ENCODE results near the gene MRPS34. TPM values are rescaled to one million over a fixed set of nuclear protein-coding genes. Genes with fewer than 3 reads are reported as not detected.

Gene MRPS34
- total RNA-seq (ENCODE audit: low replicate concordance) = 50.9 and 59.8 TPM in 2 replicates

DNA sequence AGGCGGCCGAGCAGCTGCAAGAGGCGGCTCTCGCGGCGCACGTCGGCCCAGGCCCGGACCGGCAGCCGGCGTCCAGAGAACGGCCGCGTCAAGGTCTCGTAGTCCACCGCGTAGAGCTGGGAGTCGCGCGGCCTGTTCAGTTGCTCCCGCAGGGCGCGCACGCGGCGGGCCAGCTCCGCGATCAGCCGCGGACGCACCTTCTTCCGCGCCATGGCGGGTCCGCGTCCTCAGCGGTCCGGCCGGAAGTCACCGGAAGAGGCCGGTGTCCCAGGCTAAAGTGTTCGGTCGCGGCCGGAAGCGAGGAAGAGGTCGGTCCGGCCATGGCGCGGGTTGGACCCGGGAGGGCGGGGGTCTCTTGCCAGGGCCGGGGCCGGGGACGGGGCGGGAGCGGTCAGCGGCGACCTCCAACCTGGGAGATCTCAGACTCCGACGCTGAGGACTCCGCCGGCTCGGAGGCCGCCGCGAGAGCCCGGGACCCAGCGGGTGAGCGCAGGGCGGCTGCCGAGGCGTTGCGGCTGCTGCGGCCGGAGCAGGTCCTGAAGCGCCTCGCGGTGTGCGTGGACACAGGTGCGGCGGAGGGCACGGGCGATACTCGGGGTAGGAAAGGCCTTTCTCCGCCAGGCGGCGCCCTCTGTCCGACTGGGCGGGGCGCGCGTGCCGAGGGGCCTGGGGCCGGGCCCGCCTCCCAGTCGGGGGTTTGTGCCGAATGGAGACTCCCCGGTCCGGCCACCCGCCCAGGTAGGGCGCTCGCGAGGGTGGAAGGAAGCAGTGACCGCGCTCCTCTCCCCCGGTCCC lies at the start of gene MRPS34:
MRPS34 (minus strand) TSS at position 227 of the 795 bp plus-strand sequence; CDS start at position 212, 15 bp downstream.
- TF ChIP-seq, protein P1, sequence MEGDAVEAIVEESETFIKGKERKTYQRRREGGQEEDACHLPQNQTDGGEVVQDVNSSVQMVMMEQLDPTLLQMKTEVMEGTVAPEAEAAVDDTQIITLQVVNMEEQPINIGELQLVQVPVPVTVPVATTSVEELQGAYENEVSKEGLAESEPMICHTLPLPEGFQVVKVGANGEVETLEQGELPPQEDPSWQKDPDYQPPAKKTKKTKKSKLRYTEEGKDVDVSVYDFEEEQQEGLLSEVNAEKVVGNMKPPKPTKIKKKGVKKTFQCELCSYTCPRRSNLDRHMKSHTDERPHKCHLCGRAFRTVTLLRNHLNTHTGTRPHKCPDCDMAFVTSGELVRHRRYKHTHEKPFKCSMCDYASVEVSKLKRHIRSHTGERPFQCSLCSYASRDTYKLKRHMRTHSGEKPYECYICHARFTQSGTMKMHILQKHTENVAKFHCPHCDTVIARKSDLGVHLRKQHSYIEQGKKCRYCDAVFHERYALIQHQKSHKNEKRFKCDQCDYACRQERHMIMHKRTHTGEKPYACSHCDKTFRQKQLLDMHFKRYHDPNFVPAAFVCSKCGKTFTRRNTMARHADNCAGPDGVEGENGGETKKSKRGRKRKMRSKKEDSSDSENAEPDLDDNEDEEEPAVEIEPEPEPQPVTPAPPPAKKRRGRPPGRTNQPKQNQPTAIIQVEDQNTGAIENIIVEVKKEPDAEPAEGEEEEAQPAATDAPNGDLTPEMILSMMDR (IDR thresholded peaks at IDR 0.05; ENCODE audit: insufficient read depth, low read length) = peak; percentile 66
- H3K4me3 ChIP-seq (ENCODE audit: low read depth, low read length) = peak within 1 kb of the TSS; percentile 84
- DNase-seq (ENCODE audit: low read depth) = peak; percentile 83

DNA sequence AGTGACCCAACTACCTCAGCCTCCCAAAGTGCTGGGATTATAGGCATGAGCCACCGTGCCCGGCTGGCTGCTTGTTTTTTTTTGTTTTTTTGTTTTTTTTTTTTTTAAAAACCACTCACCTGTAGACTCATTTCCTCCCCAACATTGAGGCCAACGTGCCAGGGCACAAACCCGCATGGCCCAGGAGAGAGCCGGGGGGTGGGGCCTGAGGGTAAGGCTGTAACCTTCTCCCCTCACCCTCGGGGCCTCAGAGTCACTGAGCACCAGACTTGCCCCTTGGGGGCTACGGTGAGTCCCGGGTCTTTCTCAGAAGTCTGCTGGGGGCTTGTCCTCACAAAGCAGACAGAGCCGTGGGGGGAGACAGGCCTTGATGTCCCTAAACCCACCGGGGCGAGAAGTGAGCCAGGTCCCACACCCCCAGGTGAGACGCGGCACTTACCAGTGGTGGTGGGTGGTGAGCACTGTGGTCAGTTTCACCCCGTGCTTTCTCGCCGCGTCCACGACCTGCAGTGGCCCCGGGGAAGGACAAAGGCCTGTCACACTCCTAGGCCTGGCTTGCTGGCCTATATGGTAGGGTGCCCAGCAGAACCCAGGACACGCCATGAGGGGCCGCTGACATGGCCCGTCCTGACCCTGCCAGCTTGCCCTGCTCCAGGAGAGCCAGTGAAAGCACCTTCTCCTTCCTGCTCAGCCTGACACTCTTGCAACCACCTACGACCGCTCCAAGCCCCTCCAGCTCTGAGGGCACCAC lies 49.1 kb upstream of the MRPS34 start:
- TF ChIP-seq, protein P1 (IDR thresholded peaks at IDR 0.05; ENCODE audit: insufficient read depth, low read length) = no peak
- DNase-seq (ENCODE audit: low read depth) = no peak

DNA sequence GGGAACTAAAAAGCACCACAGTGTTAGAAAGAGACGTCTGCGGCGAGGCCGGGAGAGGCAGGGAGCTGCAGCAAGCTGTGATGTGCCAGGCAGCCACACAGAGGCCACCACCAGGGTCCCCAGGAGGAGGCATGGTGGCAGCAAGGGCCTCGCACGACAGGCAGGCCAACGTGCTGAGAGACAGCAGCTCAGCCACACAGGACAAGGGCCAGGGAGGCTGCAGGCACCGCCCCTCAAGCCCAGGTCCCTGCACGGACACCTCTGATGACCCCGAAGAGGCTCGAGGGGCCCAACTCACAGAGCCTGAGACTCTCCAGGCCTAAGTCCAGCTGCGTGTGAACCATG lies 48.0 kb upstream of the MRPS34 start:
- H3K4me3 ChIP-seq (ENCODE audit: low read depth, low read length) = no peak overlapping the region
- DNase-seq (ENCODE audit: low read depth) = no peak
- TF ChIP-seq, protein P1 (IDR thresholded peaks at IDR 0.05; ENCODE audit: insufficient read depth, low read length) = no peak

More for the DNA sequence above, 49.1 kb upstream of the MRPS34 start:
- no peak overlapping the region for H3K4me3 ChIP-seq (ENCODE audit: low read depth, low read length)

DNA sequence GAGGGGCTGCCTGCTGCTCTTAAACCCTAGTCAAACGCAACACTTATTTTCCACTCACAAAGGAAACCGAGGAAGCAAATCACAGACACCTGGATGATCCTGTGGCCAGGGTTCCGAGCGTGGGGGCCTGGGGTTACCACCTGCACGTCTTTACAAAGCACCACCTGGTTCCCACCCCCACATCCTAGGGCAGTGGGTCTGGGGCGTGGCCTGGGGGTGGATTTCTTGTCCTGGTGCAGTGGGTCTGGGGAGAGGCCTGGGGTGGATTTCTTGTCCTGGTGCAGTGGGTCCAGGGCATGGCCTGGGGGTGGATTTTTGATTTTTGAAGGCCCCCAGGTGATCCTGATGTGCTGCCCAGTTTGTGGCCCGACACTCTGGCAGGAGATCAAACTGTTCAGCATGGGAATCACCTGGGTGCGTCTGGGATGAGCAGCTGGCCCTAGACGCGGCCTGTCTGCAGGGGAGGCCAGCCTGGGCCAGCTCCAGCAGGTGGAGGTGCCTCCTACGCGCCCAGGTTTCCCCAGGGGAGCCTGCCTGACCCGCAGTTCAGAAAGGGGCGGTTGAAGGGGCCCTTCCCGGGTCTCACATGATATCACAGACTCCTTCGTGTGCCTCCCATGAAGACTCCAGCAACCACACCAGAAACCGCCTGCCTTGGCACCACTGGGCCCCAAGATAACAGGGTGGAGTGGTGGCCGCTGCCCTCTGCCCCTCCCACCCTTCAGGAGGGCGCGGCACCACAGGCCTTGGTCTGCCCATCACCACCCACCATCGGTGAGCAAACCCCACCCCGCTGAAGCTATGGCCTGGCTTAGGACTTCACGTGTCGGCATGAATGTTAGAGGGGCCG lies 47.4 kb upstream of the MRPS34 start:
- no peak overlapping the region for H3K4me3 ChIP-seq (ENCODE audit: low read depth, low read length)
- DNase-seq (ENCODE audit: low read depth) = no peak
- TF ChIP-seq, protein P1 (IDR thresholded peaks at IDR 0.05; ENCODE audit: insufficient read depth, low read length) = no peak

DNA sequence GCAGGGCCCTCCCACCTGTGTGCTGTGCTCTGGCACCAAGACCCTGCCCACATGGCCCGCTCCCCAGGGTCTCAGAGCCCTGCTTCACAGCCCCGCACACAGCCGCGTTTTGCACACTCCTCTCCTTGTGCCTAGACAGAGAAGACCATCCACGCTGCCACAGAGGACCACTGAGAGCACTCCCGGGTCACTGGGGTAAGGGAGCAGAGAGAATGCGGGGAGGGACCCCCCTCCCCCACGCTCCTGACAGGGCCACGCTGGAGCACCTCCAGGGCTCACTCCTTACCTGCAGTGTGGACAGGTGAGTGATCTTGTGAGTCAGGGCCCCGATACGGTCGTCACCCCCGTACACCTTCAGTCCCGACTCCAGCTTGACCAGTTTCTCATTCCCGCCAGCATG lies 46.7 kb upstream of the MRPS34 start:
- TF ChIP-seq, protein P1 (IDR thresholded peaks at IDR 0.05; ENCODE audit: insufficient read depth, low read length) = no peak
- no peak for DNase-seq (ENCODE audit: low read depth)

DNA sequence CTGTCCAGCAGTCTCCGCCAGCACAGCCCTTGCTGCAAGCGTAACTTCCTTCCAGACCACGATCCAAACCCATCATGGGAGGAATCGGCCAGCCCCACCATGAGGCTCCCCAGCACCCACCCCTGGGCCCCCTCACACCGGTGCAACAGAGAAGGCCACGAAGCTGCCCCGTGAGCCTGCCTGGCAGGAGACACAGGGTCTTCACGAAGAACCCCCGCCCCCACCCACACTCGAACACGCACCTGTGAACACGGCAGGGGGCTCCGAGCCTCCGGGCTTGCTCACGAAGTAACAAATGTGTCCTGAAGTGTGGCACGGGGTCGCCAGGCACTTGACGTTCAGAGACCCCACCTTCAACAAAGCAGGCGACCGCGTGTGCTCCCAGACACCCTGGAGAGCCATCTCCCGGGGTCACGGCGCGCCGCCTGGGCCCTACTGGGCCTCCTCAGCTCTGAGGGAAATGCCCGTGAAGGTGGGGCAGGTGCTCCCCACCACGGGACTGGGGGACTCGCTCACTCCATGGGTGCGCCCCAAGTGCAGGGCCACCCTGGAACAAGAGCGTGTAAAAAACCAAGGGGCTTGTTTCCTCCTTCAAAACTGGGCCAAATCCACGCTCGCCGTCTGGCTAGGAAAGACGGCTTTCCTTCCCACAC lies 46.1 kb upstream of the MRPS34 start:
- H3K4me3 ChIP-seq (ENCODE audit: low read depth, low read length) = no peak overlapping the region
- TF ChIP-seq, protein P1 (IDR thresholded peaks at IDR 0.05; ENCODE audit: insufficient read depth, low read length) = no peak
- no peak for DNase-seq (ENCODE audit: low read depth)

More for the DNA sequence above, 46.7 kb upstream of the MRPS34 start:
- H3K4me3 ChIP-seq (ENCODE audit: low read depth, low read length) = no peak overlapping the region

Data from fibroblast of the aortic adventitia (primary cell).